Activated naive CD8-positive, alpha-beta T cell treated with anti-CD3 and anti-CD28 coated beads, Interleukin-2, amount 50 U/mL, for 24 hours (primary cell): ENCODE results near the gene FBXL16.

Source experiments
- ATAC-seq: fragments of 150-1000 bp; cut with Tn5 transposase; one replicate; pipeline ENCODE4 v1.10.0; 2021
- DNase-seq: peaks from one replicate; pipeline ENCODE4 v3.0.0; 2021
- H3K27ac Mint-ChIP-seq: one replicate; pipeline ENCODE4 v1.8.0; 2021; ENCODE audit warnings: mild to moderate bottlenecking, mixed read lengths
- H3K27me3 Mint-ChIP-seq: one replicate; pipeline ENCODE4 v1.8.0; 2021; ENCODE audit warnings: mixed read lengths
- H3K36me3 Mint-ChIP-seq: one replicate; pipeline ENCODE4 v1.8.0; 2021; ENCODE audit warnings: low read depth, mixed read lengths
- H3K4me1 Mint-ChIP-seq: one replicate; pipeline ENCODE4 v1.8.0; 2021; ENCODE audit warnings: mixed read lengths
- H3K4me3 Mint-ChIP-seq: one replicate; pipeline ENCODE4 v1.8.0; 2021; ENCODE audit warnings: mild to moderate bottlenecking, moderate library complexity, mixed read lengths
- H3K9me3 Mint-ChIP-seq: one replicate; pipeline ENCODE4 v1.8.0; 2021; ENCODE audit warnings: mixed read lengths

The FBXL16 gene

GRCh38 chr16:677316-678190 lies 28.0 kb downstream of the FBXL16 start:
- Mint-ChIP-seq H3K36me3 (peaks cover 14% of the 10 kb centered on the region), H3K27me3 (peaks cover 5% of the 10 kb centered on the region), H3K27ac (no peak overlapping the region), H3K4me3 (no peak overlapping the region), H3K4me1 (peaks cover 22% of the 10 kb centered on the region), H3K9me3 (no peaks in the 10 kb centered on the region)
- ATAC-seq = no peak
- DNase-seq = no peak

GRCh38 chr16:676913-677312 lies 28.7 kb downstream of the FBXL16 start:
- Mint-ChIP-seq H3K4me3 (no peak overlapping the region), H3K27me3 (peaks cover 5% of the 10 kb centered on the region), H3K4me1 (peaks cover 17% of the 10 kb centered on the region), H3K36me3 (peaks cover 9% of the 10 kb centered on the region), H3K27ac (no peak overlapping the region), H3K9me3 (no peaks in the 10 kb centered on the region)
- no peak for DNase-seq
- ATAC-seq = no peak

- no peak overlapping the region for H3K27ac Mint-ChIP-seq
- H3K9me3 Mint-ChIP-seq = no peaks in the 10 kb centered on the region
- H3K27me3 Mint-ChIP-seq = peaks cover 5% of the 10 kb centered on the region
- no peak for ATAC-seq
- H3K36me3 Mint-ChIP-seq = peaks cover 5% of the 10 kb centered on the region
- H3K4me3 Mint-ChIP-seq = no peak overlapping the region
- no peak for DNase-seq
- peaks cover 13% of the 10 kb centered on the region for H3K4me1 Mint-ChIP-seq
These were observed 29.1 kb downstream of the FBXL16 start for GRCh38 chr16:676565-676902.

DNA sequence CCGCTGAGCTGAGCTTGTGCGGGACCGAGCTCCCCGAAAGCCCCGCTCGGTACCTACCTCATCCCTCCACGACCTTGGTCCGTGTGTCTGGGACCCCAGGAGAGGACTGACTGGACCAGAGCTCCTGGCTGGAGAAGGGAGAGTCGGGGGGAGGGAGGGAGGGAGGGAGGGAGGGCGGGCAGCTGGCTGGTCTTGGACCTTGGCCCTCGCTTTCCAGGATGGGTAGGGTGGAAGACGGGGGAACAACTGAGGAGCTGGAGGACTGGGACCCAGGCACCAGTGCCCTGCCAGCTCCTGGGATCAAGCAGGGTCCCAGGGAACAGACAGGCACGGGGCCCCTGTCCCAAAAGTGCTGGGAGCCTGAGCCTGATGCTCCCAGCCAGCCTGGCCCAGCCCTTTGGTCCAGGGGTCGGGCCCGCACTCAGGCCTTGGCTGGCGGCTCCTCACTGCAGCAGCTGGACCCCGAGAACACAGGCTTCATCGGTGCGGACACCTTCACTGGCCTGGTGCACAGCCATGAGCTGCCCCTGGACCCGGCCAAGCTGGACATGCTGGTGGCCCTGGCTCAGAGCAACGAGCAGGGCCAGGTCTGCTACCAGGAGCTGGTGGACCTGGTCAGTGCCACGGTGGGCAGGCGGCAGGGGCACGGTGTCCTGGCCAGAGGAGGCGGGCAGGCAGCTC lies 29.6 kb downstream of the FBXL16 start:
- peaks cover 3% of the 10 kb centered on the region for H3K36me3 Mint-ChIP-seq
- peaks cover 5% of the 10 kb centered on the region for H3K27me3 Mint-ChIP-seq
- ATAC-seq (no peak), DNase-seq (no peak)
- no peak overlapping the region for H3K27ac Mint-ChIP-seq
- peaks cover 8% of the 10 kb centered on the region for H3K4me1 Mint-ChIP-seq
- no peaks in the 10 kb centered on the region for H3K9me3 Mint-ChIP-seq
- no peak overlapping the region for H3K4me3 Mint-ChIP-seq

- Mint-ChIP-seq H3K4me3 (no peak within 1 kb of the TSS), H3K36me3 (peaks cover 3% of the 10 kb centered on the region), H3K9me3 (no peaks in the 10 kb centered on the region), H3K27me3 (peaks cover 5% of the 10 kb centered on the region), H3K27ac (no peak within 1 kb of the TSS), H3K4me1 (peaks cover 6% of the 10 kb centered on the region)
- DNase-seq (peak; percentile 22), ATAC-seq (no peak)
These were observed 30.4 kb downstream of the FBXL16 start, which contains the start of gene RHBDL1 for GRCh38 chr16:674968-675883. Gene RHBDL1 (plus strand): TSS chr16:675671. CDS start chr16:675791, 120 bp downstream.

DNA sequence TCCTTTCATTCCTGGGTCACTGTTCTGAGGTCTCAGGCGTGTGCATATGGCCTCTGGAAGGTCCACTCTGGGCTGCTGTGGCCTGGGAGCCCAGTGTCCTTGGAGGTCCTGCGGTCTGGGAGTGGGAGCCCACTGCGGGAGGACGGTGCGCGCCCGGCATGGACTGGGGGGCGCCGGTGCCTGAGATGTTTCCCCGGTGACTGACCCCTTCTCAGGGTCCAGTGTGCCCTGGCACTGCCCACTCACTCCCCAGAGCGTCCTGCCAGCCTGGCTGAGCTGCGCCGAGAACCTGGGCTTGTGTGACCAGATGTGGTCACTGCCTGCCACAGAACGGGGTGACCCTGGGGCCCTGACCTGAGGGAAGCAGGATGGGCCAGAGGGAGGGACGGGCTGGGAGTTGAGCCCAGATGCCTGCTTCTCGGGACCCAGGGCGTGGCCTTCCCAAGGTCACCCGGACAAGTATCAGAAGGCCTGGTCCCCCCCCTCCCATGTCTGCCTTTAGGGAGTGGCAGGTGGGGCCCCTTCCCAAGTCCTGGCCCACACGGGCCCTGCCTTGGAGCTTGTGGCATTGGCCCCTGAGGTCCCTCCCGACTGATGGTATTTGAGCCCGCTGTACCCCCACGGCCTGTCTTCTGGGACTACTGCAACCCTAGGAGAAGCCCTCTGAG lies 31.3 kb downstream of the FBXL16 start:
- H3K4me1 Mint-ChIP-seq = peaks cover 2% of the 10 kb centered on the region
- DNase-seq (no peak), ATAC-seq (no peak)
- no peaks in the 10 kb centered on the region for H3K9me3 Mint-ChIP-seq
- H3K36me3 Mint-ChIP-seq = peaks cover 4% of the 10 kb centered on the region
- peaks cover 5% of the 10 kb centered on the region for H3K27me3 Mint-ChIP-seq
- no peak overlapping the region for H3K27ac Mint-ChIP-seq
- no peak overlapping the region for H3K4me3 Mint-ChIP-seq

- peaks cover 5% of the 10 kb centered on the region for H3K27me3 Mint-ChIP-seq
- H3K27ac Mint-ChIP-seq = no peak overlapping the region
- H3K36me3 Mint-ChIP-seq = peaks cover 5% of the 10 kb centered on the region
- DNase-seq (no peak), ATAC-seq (no peak)
- H3K4me1 Mint-ChIP-seq = peaks cover 2% of the 10 kb centered on the region
- no peak overlapping the region for H3K4me3 Mint-ChIP-seq
- H3K9me3 Mint-ChIP-seq = no peaks in the 10 kb centered on the region
These were observed 32.1 kb downstream of the FBXL16 start for GRCh38 chr16:673399-673991.

- H3K4me3 Mint-ChIP-seq = no peak overlapping the region
- no peak for DNase-seq
- peaks cover 2% of the 10 kb centered on the region for H3K4me1 Mint-ChIP-seq
- H3K9me3 Mint-ChIP-seq = no peaks in the 10 kb centered on the region
- no peak overlapping the region for H3K27ac Mint-ChIP-seq
- H3K36me3 Mint-ChIP-seq = peaks cover 5% of the 10 kb centered on the region
- peaks cover 5% of the 10 kb centered on the region for H3K27me3 Mint-ChIP-seq
- no peak for ATAC-seq
These were observed 32.8 kb downstream of the FBXL16 start for GRCh38 chr16:672851-673250.

DNA sequence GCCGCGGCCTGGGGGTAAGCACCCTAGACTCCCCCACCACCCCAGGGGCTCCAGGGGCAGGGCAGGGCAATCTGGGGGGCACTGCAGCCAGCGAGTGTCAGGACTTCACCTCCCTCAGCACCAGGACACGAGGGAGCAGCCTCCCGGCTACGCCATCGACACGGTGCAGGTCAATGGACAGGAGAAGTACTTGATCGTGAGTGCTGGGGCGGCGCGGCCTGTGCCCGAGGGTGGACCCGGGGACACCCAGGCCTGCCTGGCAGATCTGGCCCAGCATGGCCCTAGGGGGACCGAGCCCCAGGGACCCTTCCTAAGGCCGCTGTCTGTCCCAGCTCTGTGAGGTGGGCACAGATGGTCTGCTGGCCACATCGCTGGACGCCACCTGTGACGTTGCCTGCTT lies 33.2 kb downstream of the FBXL16 start:
- no peak for ATAC-seq
- Mint-ChIP-seq H3K36me3 (peaks cover 5% of the 10 kb centered on the region), H3K27me3 (peaks cover 5% of the 10 kb centered on the region), H3K9me3 (no peaks in the 10 kb centered on the region), H3K4me1 (peaks cover 6% of the 10 kb centered on the region), H3K4me3 (no peak overlapping the region), H3K27ac (no peak overlapping the region)
- DNase-seq = no peak

- DNase-seq (no peak), ATAC-seq (no peak)
- H3K36me3 Mint-ChIP-seq = peaks cover 5% of the 10 kb centered on the region
- no peaks in the 10 kb centered on the region for H3K9me3 Mint-ChIP-seq
- H3K27me3 Mint-ChIP-seq = peaks cover 1% of the 10 kb centered on the region
- H3K4me3 Mint-ChIP-seq = no peak overlapping the region
- no peak overlapping the region for H3K27ac Mint-ChIP-seq
- peaks cover 6% of the 10 kb centered on the region for H3K4me1 Mint-ChIP-seq
These were observed 34.1 kb downstream of the FBXL16 start for GRCh38 chr16:671353-672131.

DNA sequence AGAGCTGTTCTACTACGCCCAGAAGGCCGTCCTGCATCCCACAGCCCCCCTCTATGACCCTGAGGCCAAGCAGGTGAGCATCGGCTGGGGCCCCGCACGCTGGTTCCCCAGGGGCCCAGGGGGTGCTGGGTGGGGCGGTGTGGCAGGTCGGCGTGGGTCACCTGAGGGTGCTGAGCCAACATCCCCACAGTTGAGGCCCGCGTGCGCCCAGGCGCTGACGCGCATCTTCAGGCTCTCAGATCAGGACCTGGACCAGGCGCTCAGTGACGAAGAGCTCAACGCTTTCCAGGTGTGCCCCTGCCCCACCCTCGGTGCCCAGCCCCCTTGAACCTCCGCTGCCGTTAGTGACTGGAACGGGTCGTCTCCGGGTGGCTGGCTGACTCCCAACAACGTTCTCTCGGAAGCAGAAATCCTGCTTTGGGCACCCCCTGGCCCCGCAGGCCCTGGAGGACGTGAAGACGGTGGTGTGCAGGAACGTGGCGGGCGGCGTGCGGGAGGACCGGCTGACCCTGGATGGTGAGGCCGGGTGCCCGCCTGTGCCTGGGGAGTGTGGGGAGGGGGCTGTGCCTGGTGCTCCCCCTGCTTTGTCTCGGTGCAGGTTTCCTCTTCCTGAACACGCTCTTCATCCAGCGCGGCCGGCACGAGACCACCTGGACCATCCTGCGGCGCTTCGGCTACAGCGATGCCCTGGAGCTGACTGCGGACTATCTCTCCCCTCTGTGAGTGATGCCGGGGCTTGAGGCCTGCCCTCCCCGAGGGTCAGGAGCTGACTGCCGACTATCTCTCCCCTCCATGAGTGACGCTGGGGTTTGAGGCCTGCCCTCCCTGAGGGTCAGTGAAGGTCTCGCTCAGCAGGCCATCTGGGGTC lies 34.9 kb downstream of the FBXL16 start:
- Mint-ChIP-seq H3K4me1 (peaks cover 6% of the 10 kb centered on the region), H3K27ac (no peak overlapping the region), H3K9me3 (no peaks in the 10 kb centered on the region), H3K27me3 (no peaks in the 10 kb centered on the region), H3K36me3 (peaks cover 5% of the 10 kb centered on the region), H3K4me3 (no peak overlapping the region)
- DNase-seq (no peak), ATAC-seq (no peak)

GRCh38 chr16:669666-670065 lies 35.9 kb downstream of the FBXL16 start:
- Mint-ChIP-seq H3K36me3 (peaks cover 5% of the 10 kb centered on the region), H3K27ac (no peak overlapping the region)

More at GRCh38 chr16:669666-670065, 35.9 kb downstream of the FBXL16 start:
- peaks cover 6% of the 10 kb centered on the region for H3K4me1 Mint-ChIP-seq
- H3K27me3 Mint-ChIP-seq = no peaks in the 10 kb centered on the region
- H3K4me3 Mint-ChIP-seq = peak overlapping the region; percentile 76
- H3K9me3 Mint-ChIP-seq = no peaks in the 10 kb centered on the region
- DNase-seq (no peak), ATAC-seq (no peak)
